ENCODE data around the gene WNT9A.

- no peak for TF ChIP-seq GATA2 (IDR thresholded peaks at IDR 0.05; ENCODE audit: low read depth, low read length)
- TF ChIP-seq GATA3 (IDR thresholded peaks at IDR 0.05; ENCODE audit: low read depth, low read length): no peak
Observed at GRCh38 chr1:227887697-227888403, 59.9 kb downstream of the WNT9A start.

Data from SH-SY5Y (cell line).